Measurements from ENCODE around the gene FARP1.
"Not testable (repeated sequence)": the region's sequence is repeated elsewhere in the genome, so short reads cannot be mapped to it uniquely, and the experiment has no call there.

The FARP1 gene

GRCh38 chr13:98265692-98266551 lies 123.0 kb downstream of the FARP1 start:
- DNase-seq: no peak

- no peak for DNase-seq
These were observed 124.4 kb downstream of the FARP1 start for GRCh38 chr13:98267080-98267912.

- DNase-seq: no peak
These were observed 126.5 kb downstream of the FARP1 start for GRCh38 chr13:98269386-98269785.

- DNase-seq: no peak
These were observed 127.9 kb downstream of the FARP1 start for GRCh38 chr13:98270819-98271218.

- DNase-seq: not testable (repeated sequence)
These were observed 128.8 kb downstream of the FARP1 start for GRCh38 chr13:98271646-98272045.

GRCh38 chr13:98272549-98272948 lies 129.7 kb downstream of the FARP1 start:
- no peak for DNase-seq

- no peak for DNase-seq
These were observed 130.4 kb downstream of the FARP1 start for GRCh38 chr13:98273067-98273823.

GRCh38 chr13:98273824-98274742 lies 131.2 kb downstream of the FARP1 start:
- no peak for DNase-seq

GRCh38 chr13:98274921-98275487 lies 132.1 kb downstream of the FARP1 start:
- no peak for DNase-seq

GRCh38 chr13:98275681-98276171 lies 132.8 kb downstream of the FARP1 start:
- no peak for DNase-seq

- DNase-seq: no peak
These were observed 133.6 kb downstream of the FARP1 start for GRCh38 chr13:98276486-98276885.

- no peak for DNase-seq
These were observed 135.3 kb downstream of the FARP1 start for GRCh38 chr13:98278068-98278724.

- no peak for DNase-seq
These were observed 136.7 kb downstream of the FARP1 start for GRCh38 chr13:98279473-98280175.

GRCh38 chr13:98280176-98280510 lies 137.2 kb downstream of the FARP1 start:
- no peak for DNase-seq

- DNase-seq: no peak
These were observed 141.8 kb downstream of the FARP1 start for GRCh38 chr13:98284679-98285078.

GRCh38 chr13:98285317-98285716 lies 142.4 kb downstream of the FARP1 start:
- no peak for DNase-seq

- no peak for DNase-seq
These were observed 143.1 kb downstream of the FARP1 start for GRCh38 chr13:98285852-98286594.

GRCh38 chr13:98286799-98287198 lies 143.9 kb downstream of the FARP1 start:
- DNase-seq: no peak

- DNase-seq: no peak
These were observed 145.3 kb downstream of the FARP1 start for GRCh38 chr13:98288211-98288610.
